HL-60 (cell line): ENCODE results near the gene USP20.

Experiments used
- DNase-seq, 2 experiments: peaks; one replicate each; pipeline ENCODE4 v3.0.0-alpha.2; 2010 to 2020; ENCODE audit warnings: low read depth in 1 of 2, low spot score in 1 of 2
- H3K27ac ChIP-seq: fragments of 250-450 bp; sonication (Bioruptor Pico); replicated peaks from 2 replicates; pipeline ENCODE4 v1.5.1; 2020; ENCODE audit warnings: mild to moderate bottlenecking, moderate library complexity
- H3K27me3 ChIP-seq: fragments of 250-450 bp; sonication (Bioruptor Pico); 2 replicates; pipeline ENCODE4 v1.5.1; 2021; ENCODE audit warnings: mild to moderate bottlenecking, moderate library complexity; ENCODE audit not compliant: insufficient read depth, poor library complexity, severe bottlenecking
- H3K4me3 ChIP-seq: replicated peaks from 2 replicates; pipeline ENCODE4 v1.5.1; 2011; ENCODE audit warnings: mild to moderate bottlenecking, control low read depth, low read length; ENCODE audit not compliant: insufficient read depth
- CTCF ChIP-seq: IDR thresholded peaks from one replicate; pipeline ENCODE4 v1.5.1; 2011; ENCODE audit warnings: low read length, control low read depth, inconsistent platforms; ENCODE audit not compliant: insufficient read depth
- GABPA ChIP-seq: IDR thresholded peaks from 2 replicates; pipeline ENCODE4 v1.6.1; 2012; ENCODE audit warnings: low read depth
- POLR2AphosphoS5 ChIP-seq: IDR thresholded peaks from 2 replicates; pipeline ENCODE4 v1.6.1; 2012; ENCODE audit warnings: low read depth
- REST ChIP-seq: IDR thresholded peaks from 2 replicates; pipeline ENCODE4 v1.6.1; 2012; ENCODE audit warnings: low read depth; ENCODE audit not compliant: insufficient replicate concordance
- SPI1 ChIP-seq: IDR thresholded peaks from 2 replicates; pipeline ENCODE4 v1.6.1; 2012; ENCODE audit warnings: low read depth, mild to moderate bottlenecking, borderline replicate concordance

Gene USP20

GRCh38 chr9:129881547-129882324 lies 46.5 kb downstream of the USP20 start:
- TF ChIP-seq REST: no peak
- no peak for TF ChIP-seq SPI1
- no peak for TF ChIP-seq GABPA
- no peak for TF ChIP-seq CTCF
- no peak for TF ChIP-seq POLR2AphosphoS5
- no peak overlapping the region for H3K27ac ChIP-seq
- no peak overlapping the region for H3K4me3 ChIP-seq
- DNase-seq: no peak
- no peaks in the 10 kb centered on the region for H3K27me3 ChIP-seq

- H3K4me3 ChIP-seq: peak overlapping the region; percentile 44
- peak; percentile 13; the same call in 1 of the 2 replicates for TF ChIP-seq GABPA
- peak; percentile 82 for TF ChIP-seq SPI1
- TF ChIP-seq REST: no peak
- no peak for TF ChIP-seq CTCF
- TF ChIP-seq POLR2AphosphoS5: peak; percentile 76
- H3K27me3 ChIP-seq: no peaks in the 10 kb centered on the region
- DNase-seq: peak; percentile 89 to 96
- peak overlapping the region; percentile 94 for H3K27ac ChIP-seq
Observed at GRCh38 chr9:129884220-129885017, 49.2 kb downstream of the USP20 start.

GRCh38 chr9:129885018-129885669 lies 49.9 kb downstream of the USP20 start:
- Histone ChIP-seq H3K4me3 (peak overlapping the region; percentile 44), H3K27ac (peak overlapping the region; percentile 94), H3K27me3 (no peaks in the 10 kb centered on the region)
- peak; percentile 59 to 74 for DNase-seq
- TF ChIP-seq REST (no peak), SPI1 (no peak), GABPA (no peak), CTCF (peak; percentile 23), POLR2AphosphoS5 (peak; percentile 60; the same call in 1 of the 2 replicates)
